Astrocyte of the cerebellum (primary cell): ENCODE measurements around the gene CCDC57.

ENCODE experiments used
- DNase-seq: peaks from one replicate; pipeline ENCODE4 v3.0.0-alpha.2; 2011; ENCODE audit warnings: low read depth
- H3K4me3 ChIP-seq: 2 replicates; pipeline ENCODE4 v1.5.1; 2011; ENCODE audit warnings: mild to moderate bottlenecking, low read depth, low read length, moderate library complexity
- in situ Hi-C: cut with HindIII; loops from 2 replicates; pipeline ENCODE4 v1.10.0; 2017; ENCODE audit warnings: low sequenced_read_pairs
- TF ChIP-seq, protein P1 (sequence below): IDR thresholded peaks from 2 replicates; pipeline ENCODE4 v1.5.1; 2012; ENCODE audit warnings: low read length, low read depth, moderate library complexity, mild to moderate bottlenecking; ENCODE audit errors: missing control alignments

The CCDC57 gene

DNA sequence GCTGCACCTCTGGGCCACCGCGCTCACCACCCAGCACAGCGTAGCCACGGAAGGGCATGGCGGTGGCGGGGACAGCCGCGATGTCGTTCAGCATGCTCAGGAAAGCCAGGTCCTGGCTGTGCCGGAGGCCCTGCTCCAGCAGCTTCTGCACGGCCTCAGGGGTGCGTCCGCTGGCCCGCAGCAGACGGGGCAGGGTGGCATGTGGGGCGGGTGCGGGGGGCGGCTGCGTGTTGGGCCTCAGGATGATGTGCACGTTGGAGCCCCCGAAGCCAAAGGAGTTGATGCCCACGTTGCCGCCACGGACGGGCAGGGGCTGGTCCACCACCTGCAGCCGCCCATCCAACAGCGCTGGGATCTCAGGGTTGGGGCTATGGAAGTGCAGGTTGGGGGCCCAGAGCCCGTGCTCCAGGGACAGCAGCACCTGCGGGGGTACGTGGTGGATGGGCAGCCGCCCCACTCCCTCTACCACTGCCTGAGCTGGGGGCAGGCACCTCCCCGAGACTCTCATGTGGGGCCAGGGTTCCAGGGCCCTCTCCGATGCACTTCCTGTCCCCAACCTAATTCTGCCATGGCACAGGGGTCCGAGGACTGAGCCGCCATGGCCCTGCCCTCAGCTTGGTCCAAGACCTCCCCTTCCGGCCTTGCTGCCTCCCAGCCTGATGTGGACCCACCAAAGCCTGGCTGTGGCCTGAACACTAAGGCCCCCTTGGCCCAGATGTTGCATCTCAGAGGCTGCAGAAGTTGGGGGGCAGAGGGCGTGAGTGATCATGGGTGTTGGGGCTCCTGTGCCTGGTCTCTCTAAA lies 121.2 kb downstream of the CCDC57 start:
- no peak for DNase-seq
- no peak overlapping the region for H3K4me3 ChIP-seq
- in situ Hi-C loops, result no loop called here
- TF ChIP-seq, protein P1, sequence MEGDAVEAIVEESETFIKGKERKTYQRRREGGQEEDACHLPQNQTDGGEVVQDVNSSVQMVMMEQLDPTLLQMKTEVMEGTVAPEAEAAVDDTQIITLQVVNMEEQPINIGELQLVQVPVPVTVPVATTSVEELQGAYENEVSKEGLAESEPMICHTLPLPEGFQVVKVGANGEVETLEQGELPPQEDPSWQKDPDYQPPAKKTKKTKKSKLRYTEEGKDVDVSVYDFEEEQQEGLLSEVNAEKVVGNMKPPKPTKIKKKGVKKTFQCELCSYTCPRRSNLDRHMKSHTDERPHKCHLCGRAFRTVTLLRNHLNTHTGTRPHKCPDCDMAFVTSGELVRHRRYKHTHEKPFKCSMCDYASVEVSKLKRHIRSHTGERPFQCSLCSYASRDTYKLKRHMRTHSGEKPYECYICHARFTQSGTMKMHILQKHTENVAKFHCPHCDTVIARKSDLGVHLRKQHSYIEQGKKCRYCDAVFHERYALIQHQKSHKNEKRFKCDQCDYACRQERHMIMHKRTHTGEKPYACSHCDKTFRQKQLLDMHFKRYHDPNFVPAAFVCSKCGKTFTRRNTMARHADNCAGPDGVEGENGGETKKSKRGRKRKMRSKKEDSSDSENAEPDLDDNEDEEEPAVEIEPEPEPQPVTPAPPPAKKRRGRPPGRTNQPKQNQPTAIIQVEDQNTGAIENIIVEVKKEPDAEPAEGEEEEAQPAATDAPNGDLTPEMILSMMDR, result no peak

DNA sequence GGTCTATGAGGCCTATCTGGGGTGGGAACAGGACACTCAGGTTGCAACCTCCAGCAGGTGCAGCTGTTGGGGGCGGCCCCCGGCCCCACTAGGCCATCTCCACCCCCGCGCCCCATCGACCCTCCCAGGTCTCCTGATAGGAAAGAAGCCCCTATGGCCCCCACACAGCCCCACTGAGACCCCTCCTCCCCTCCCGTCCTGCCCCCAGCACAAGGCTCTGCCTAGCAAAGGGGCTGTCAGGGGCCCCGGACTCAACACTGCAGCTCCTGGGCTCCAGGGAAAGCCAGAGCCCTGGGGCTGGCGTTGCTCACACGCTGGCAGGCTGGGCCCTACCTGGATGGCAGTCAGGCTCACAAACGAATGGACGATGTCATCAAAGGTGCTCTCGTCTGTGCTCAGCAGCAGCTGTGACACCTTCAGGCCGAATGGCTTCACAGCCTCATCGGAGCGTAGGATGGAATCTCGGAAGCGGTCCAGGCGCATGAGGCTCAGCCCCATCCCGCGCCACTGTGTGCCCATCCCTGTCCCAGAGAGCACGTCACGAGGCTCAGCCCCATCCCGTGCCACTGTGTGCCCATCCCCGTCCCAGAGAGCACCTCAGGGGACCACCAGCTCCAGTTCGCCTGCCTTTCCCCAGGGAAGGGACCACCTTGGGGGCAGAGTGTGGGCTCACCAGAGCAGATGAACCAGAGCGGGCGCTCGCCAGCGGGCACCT lies 121.9 kb downstream of the CCDC57 start:
- H3K4me3 ChIP-seq, result no peak overlapping the region
- no peak for DNase-seq
- TF ChIP-seq, protein P1, result no peak
- in situ Hi-C loops, result no loop called here

DNA sequence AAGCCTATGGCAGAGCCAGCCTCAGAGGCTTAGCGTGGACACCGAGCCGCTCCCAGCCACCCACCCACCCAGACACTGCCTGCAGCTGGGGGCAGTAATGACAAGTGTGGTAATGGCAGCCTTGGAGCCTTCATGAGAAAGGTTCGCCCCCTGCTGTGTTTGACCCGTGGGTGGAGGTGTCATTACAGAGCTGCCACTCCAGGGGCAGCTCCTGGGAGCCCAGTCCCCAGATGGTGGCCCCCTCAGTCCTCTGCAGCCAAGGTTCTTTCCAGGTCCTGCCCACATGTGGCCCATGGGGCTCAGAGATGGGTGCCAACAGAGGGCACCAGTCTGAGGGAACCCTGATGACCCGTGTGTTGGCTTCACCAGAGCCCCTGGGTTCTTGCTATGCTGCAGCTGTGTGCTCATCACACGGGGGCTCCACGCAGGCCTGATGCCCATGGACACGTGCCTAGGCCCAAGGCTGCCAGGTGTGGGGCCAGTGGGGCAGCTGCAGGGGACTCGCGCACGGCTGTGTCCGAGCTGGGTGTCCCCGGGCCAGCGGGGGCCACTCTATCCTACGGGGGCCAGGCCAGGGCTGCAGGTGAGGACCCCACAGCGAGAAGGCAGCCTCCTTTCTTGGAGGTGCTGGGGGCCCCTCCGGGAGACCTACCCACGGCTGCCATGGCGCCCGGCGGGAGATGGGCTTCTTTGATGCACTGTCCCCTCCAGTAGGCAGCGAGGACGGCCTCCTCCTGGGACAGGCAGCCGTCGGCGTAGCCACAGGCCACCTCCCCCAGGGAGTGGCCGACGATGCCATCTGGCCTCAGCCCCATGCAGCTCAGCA lies 122.7 kb downstream of the CCDC57 start:
- in situ Hi-C loops, result no loop called here
- TF ChIP-seq, protein P1, result no peak
- no peak overlapping the region for H3K4me3 ChIP-seq
- DNase-seq, result no peak

DNA sequence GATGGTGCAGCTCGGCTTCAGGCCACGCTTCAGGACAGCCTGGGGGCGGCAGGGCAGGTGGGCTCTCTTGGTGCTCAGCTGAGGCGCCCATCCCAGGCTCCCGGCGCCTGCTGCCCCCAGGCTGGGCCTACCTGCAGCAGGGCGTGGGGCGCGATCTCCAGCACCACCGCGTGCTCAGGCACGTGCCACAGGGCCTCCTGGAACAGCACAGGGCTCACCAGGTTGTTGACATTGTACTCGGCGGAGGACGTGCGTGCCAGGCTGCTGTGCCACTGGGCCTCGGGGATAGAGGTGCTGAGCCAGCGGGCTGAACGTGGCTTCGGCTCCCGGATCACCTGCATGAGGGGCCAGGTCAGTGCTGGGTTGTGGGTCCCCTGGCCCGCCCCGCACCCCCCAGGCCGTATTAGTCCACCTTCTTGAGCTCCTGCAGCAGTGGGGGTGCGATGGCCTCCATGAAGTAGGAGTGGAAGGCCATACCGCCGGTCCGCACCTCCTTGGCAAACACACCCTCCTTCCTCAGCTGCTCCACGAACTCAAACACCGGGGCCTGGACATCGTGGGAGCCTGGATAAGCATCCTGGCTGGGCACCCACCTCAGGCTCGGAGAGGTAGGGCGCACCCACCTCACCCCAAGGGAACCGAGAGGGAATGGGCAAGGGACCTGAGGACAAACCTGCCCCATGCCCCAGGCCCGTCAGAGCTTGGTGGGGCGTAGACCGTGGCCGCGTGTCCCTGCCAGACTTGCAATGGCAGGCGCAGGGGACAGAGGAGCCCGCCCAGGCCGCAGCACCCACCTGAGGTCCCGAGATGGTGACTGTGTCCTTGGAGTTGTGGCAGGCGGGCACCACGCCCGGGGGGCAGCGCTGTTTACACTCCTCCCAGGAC lies 123.6 kb downstream of the CCDC57 start:
- DNase-seq, result no peak
- in situ Hi-C loops, result no loop called here
- TF ChIP-seq, protein P1, result no peak
- H3K4me3 ChIP-seq, result no peak overlapping the region

- DNase-seq, result no peak
- in situ Hi-C loops, result no loop called here
- TF ChIP-seq, protein P1, result no peak
- H3K4me3 ChIP-seq, result no peak overlapping the region
Measured at GRCh38 chr17:82087961-82088837, 124.4 kb downstream of the CCDC57 start.
